Fibroblast of lung (primary cell): ENCODE data around the gene NXPH4. TPM values are rescaled to one million over a fixed set of nuclear protein-coding genes. Genes with fewer than 3 reads are reported as not detected.

Source experiments
- DNase-seq, 2 donors: peaks; one replicate each; pipeline versions ENCODE4 v3.0.0 to v3.0.0-alpha.2; 2010; ENCODE audit warnings: low read depth in 2 of 2
- H2AFZ ChIP-seq: 2 replicates; pipeline ENCODE4 v1.5.1; 2012; ENCODE audit warnings: low read length, control low read depth, inconsistent platforms
- H3K27ac ChIP-seq: 2 replicates; pipeline ENCODE4 v1.5.1; 2011; ENCODE audit warnings: low read length, control low read depth; ENCODE audit not compliant: insufficient read depth
- H3K27me3 ChIP-seq: 2 replicates; pipeline ENCODE4 v1.5.1; 2011; ENCODE audit warnings: mild to moderate bottlenecking, low read length; ENCODE audit not compliant: control insufficient read depth, insufficient read depth
- H3K36me3 ChIP-seq: 2 replicates; pipeline ENCODE4 v1.5.1; 2011; ENCODE audit warnings: low read length; ENCODE audit not compliant: control insufficient read depth, insufficient read depth
- H3K4me1 ChIP-seq: 2 replicates; pipeline ENCODE4 v1.5.1; 2011; ENCODE audit warnings: low read length; ENCODE audit not compliant: control insufficient read depth, insufficient read depth; ENCODE audit errors: extremely low read depth
- H3K4me2 ChIP-seq: 2 replicates; pipeline ENCODE4 v1.5.1; 2011; ENCODE audit warnings: low read length, control low read depth; ENCODE audit not compliant: insufficient read depth; ENCODE audit errors: extremely low read depth
- H3K4me3 ChIP-seq, 4 experiments: fragments of 200-600 bp in 1 of 4; sonication (generic) in 1 of 4; replicated peaks in 1 of 4; 2 replicates each; pipeline ENCODE4 v1.5.1; 2011 to 2016; ENCODE audit warnings: low read length in 4 of 4, low read depth in 3 of 4, mild to moderate bottlenecking in 3 of 4, control low read depth in 2 of 4, inconsistent platforms in 1 of 4, mixed read lengths in 1 of 4; ENCODE audit not compliant: insufficient read depth in 1 of 4; ENCODE audit errors: control extremely low read depth in 1 of 4
- H3K79me2 ChIP-seq: 2 replicates; pipeline ENCODE4 v1.5.1; 2012; ENCODE audit warnings: mild to moderate bottlenecking, low read length, inconsistent platforms; ENCODE audit not compliant: control insufficient read depth, insufficient read depth
- H3K9ac ChIP-seq: 2 replicates; pipeline ENCODE4 v1.5.1; 2011; ENCODE audit warnings: mild to moderate bottlenecking, low read length, control low read depth; ENCODE audit not compliant: insufficient read depth
- H3K9me3 ChIP-seq: 2 replicates; pipeline ENCODE4 v1.5.1; 2012; ENCODE audit warnings: low read depth, low read length; ENCODE audit not compliant: control insufficient read depth, insufficient read depth
- H4K20me1 ChIP-seq: 2 replicates; pipeline ENCODE4 v1.5.1; 2011; ENCODE audit warnings: low read length; ENCODE audit not compliant: control insufficient read depth, insufficient read depth; ENCODE audit errors: extremely low read depth
- CTCF ChIP-seq, 2 donors: IDR thresholded peaks in 1 of 2; conservative IDR thresholded peaks in 1 of 2; 1 replicate in 1 of 2; 2 replicates in 1 of 2; pipeline ENCODE4 v1.5.1; 2011 to 2012; ENCODE audit warnings: low read length in 2 of 2, control low read depth in 1 of 2, inconsistent platforms in 1 of 2, low read depth in 1 of 2, mild to moderate bottlenecking in 1 of 2
- EZH2 ChIP-seq: IDR thresholded peaks from 2 replicates; pipeline ENCODE4 v1.5.1; 2012; ENCODE audit warnings: low read length, control low read depth, mild to moderate bottlenecking; ENCODE audit errors: missing control alignments
- polyA plus RNA-seq, 2 donors: library from polyadenylated mRNA; depleted of rRNA in 1 of 2; stranded (reverse) in 1 of 2; unstranded in 1 of 2; fragments of >200 nt; gene quantifications; 2 replicates each; pipeline ENCODE4 v1.2.1, GENCODE V29; 2011 to 2012; ENCODE audit warnings: missing spikeins in 1 of 2
- total RNA-seq: library from RNA; depleted of rRNA; stranded (reverse); fragments of >200 nt; gene quantifications from 2 replicates; pipeline ENCODE4 v1.2.1, GENCODE V29; 2014

The NXPH4 gene
- total and polyA plus RNA-seq, 2 donors (not counting 1 experiment from before 2014, with no cell fraction given) = 0.50 to 1.9 TPM

DNA sequence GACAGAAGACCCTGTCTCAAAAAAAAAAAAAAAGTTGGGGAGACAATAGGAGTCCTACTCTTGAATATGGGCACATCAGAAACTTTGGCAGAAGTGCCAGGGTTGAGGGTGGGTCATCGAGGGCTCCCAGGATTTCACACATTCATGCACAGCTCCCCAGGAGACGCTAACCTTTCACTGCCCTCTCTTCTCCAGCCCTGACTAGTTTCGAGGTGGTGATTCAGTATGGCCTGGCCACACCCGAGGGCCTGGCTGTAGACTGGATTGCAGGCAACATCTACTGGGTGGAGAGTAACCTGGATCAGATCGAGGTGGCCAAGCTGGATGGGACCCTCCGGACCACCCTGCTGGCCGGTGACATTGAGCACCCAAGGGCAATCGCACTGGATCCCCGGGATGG is 39.7 kb upstream of the NXPH4 start:
- peak in 1 of 2 donors; percentile 10 for DNase-seq
- Histone ChIP-seq H3K79me2 (no peaks in the 10 kb centered on the region), H3K27ac (no peak overlapping the region)

DNA sequence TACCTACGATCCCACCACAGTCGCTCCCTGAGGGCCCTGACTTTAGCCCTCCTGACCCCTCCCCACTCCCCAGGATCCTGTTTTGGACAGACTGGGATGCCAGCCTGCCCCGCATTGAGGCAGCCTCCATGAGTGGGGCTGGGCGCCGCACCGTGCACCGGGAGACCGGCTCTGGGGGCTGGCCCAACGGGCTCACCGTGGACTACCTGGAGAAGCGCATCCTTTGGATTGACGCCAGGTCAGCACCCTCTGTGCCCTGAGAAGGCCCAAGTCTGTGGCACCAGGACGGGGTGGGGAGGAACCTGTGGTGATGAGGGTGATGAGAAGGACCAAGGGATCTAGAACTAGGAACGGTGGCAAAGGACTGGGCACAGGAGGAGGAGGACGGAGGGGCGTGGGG is 39.2 kb upstream of the NXPH4 start:
- H3K36me3 ChIP-seq = peaks cover 77% of the 10 kb centered on the region

More for the DNA sequence above, 39.7 kb upstream of the NXPH4 start:
- H3K36me3 ChIP-seq = peaks cover 74% of the 10 kb centered on the region
- no peak overlapping the region for H3K4me2 ChIP-seq
- H3K4me3 ChIP-seq = no peak overlapping the region
- peaks cover 11% of the 10 kb centered on the region for H3K4me1 ChIP-seq
- H3K9ac ChIP-seq = no peak overlapping the region
- H3K9me3 ChIP-seq = no peaks in the 10 kb centered on the region
- H2AFZ ChIP-seq = no peak overlapping the region
- no peaks in the 10 kb centered on the region for H3K27me3 ChIP-seq
- TF ChIP-seq EZH2 (no peak), CTCF (conservative IDR thresholded peaks at IDR 0.05 in 1 of 2, IDR thresholded peaks at IDR 0.05 in 1 of 2; ENCODE audit: low read depth in 1 of 2, low read length in 2 of 2) (no peak)
- no peaks in the 10 kb centered on the region for H4K20me1 ChIP-seq

GRCh38 chr12:57178213-57178612 is 38.4 kb upstream of the NXPH4 start:
- Histone ChIP-seq H3K4me3 (no peak overlapping the region), H3K4me1 (peaks cover 11% of the 10 kb centered on the region), H3K4me2 (no peak overlapping the region), H3K9me3 (no peaks in the 10 kb centered on the region), H3K27ac (no peak overlapping the region), H3K36me3 (peaks cover 74% of the 10 kb centered on the region), H2AFZ (no peak overlapping the region), H3K79me2 (no peaks in the 10 kb centered on the region), H4K20me1 (no peaks in the 10 kb centered on the region), H3K9ac (no peak overlapping the region), H3K27me3 (no peaks in the 10 kb centered on the region)
- no peak for DNase-seq
- TF ChIP-seq EZH2 (no peak), CTCF (conservative IDR thresholded peaks at IDR 0.05 in 1 of 2, IDR thresholded peaks at IDR 0.05 in 1 of 2; ENCODE audit: low read depth in 1 of 2, low read length in 2 of 2) (no peak)

More for the DNA sequence above, 39.2 kb upstream of the NXPH4 start:
- no peaks in the 10 kb centered on the region for H3K27me3 ChIP-seq
- no peak overlapping the region for H2AFZ ChIP-seq
- no peaks in the 10 kb centered on the region for H3K9me3 ChIP-seq
- no peak overlapping the region for H3K4me2 ChIP-seq
- TF ChIP-seq EZH2 (no peak), CTCF (conservative IDR thresholded peaks at IDR 0.05 in 1 of 2, IDR thresholded peaks at IDR 0.05 in 1 of 2; ENCODE audit: low read depth in 1 of 2, low read length in 2 of 2) (no peak)
- H3K4me1 ChIP-seq = peaks cover 11% of the 10 kb centered on the region
- no peak overlapping the region for H3K4me3 ChIP-seq
- no peak overlapping the region for H3K27ac ChIP-seq
- H4K20me1 ChIP-seq = no peaks in the 10 kb centered on the region
- no peaks in the 10 kb centered on the region for H3K79me2 ChIP-seq
- no peak for DNase-seq
- no peak overlapping the region for H3K9ac ChIP-seq
